ENCODE measurements around the gene ANAPC2.

The ANAPC2 gene

GRCh38 chr9:137227853-137228505 is 39.6 kb upstream of the ANAPC2 start:
- no peak for DNase-seq (ENCODE audit: low read depth)

GRCh38 chr9:137227054-137227852 is 38.9 kb upstream of the ANAPC2 start, which contains the start of gene RNF224:
Gene RNF224 (plus strand): TSS chr9:137227502. CDS start chr9:137228336, 834 bp downstream.
- peak; percentile 65 for DNase-seq (ENCODE audit: low read depth)

GRCh38 chr9:137226338-137227053 is 38.1 kb upstream of the ANAPC2 start:
- no peak for DNase-seq (ENCODE audit: low read depth)

GRCh38 chr9:137225699-137226331 is 37.5 kb upstream of the ANAPC2 start:
- no peak for DNase-seq (ENCODE audit: low read depth)

- DNase-seq (ENCODE audit: low read depth), result no peak
Observed at GRCh38 chr9:137224830-137225694, 36.7 kb upstream of the ANAPC2 start, which contains the start of gene CYSRT1. Gene CYSRT1 (plus strand): TSS chr9:137225174. CDS start chr9:137225622, 448 bp downstream.

GRCh38 chr9:137223078-137223970 is 35.0 kb upstream of the ANAPC2 start:
- DNase-seq (ENCODE audit: low read depth), result peak; percentile 96

- DNase-seq (ENCODE audit: low read depth), result no peak
Observed at GRCh38 chr9:137222190-137223077, 34.1 kb upstream of the ANAPC2 start, which contains the start of gene RNF208. Gene RNF208 (minus strand): TSS chr9:137222240. CDS start chr9:137221212, 1,028 bp downstream.

- DNase-seq (ENCODE audit: low read depth), result no peak
Observed at GRCh38 chr9:137221506-137222111, 33.2 kb upstream of the ANAPC2 start.

GRCh38 chr9:137221095-137221505 is 32.7 kb upstream of the ANAPC2 start:
- DNase-seq (ENCODE audit: low read depth), result no peak

- DNase-seq (ENCODE audit: low read depth), result no peak
Observed at GRCh38 chr9:137220317-137221094, 32.1 kb upstream of the ANAPC2 start.

GRCh38 chr9:137219757-137220316 is 31.5 kb upstream of the ANAPC2 start:
- no peak for DNase-seq (ENCODE audit: low read depth)

GRCh38 chr9:137218754-137219271 is 30.5 kb upstream of the ANAPC2 start:
- DNase-seq (ENCODE audit: low read depth), result no peak

GRCh38 chr9:137218212-137218753 is 29.9 kb upstream of the ANAPC2 start:
- no peak for DNase-seq (ENCODE audit: low read depth)

- no peak for DNase-seq (ENCODE audit: low read depth)
Observed at GRCh38 chr9:137217276-137218211, 29.2 kb upstream of the ANAPC2 start.

- no peak for DNase-seq (ENCODE audit: low read depth)
Observed at GRCh38 chr9:137216188-137216965, 28.0 kb upstream of the ANAPC2 start.

Measured in stimulated activated CD8-positive, alpha-beta memory T cell treated with anti-CD3 and anti-CD28 coated beads, Interleukin-12 subunit alpha, Interleukin-12 subunit beta, amount 100 ng/mL, for 4 hours (primary cell).